K562 (cell line): ENCODE measurements around the gene DDAH1. TPM values are rescaled to one million over a fixed set of nuclear protein-coding genes. Genes with fewer than 3 reads are reported as not detected.

Experiments used
- ATAC-seq: fragments of 200-7000 bp; cut with Tn5 transposase; 3 replicates; pipeline ENCODE4 v1.9.1; 2020; ENCODE audit warnings: moderate library complexity
- BruUV-seq: library from RNA; stranded (reverse); fragments of 400-500 nt; replicated peaks from 2 replicates; lab custom pipeline; 2021; lab: Mats Ljungman, UMichigan
- CTCF ChIA-PET: fragments of 300-600 bp; formaldehyde crosslinking; extraction: SDS; loops from one replicate; lab custom pipeline; 2021; ENCODE audit warnings: low intra/inter-chr PET ratio; lab: Yijun Ruan, JAX
- POLR2A ChIA-PET: fragments of 300-600, 350-650 bp; sonication (Branson Sonifier 250); formaldehyde crosslinking; extraction: SDS; loops from one replicate; lab custom pipeline; 2021; ENCODE audit warnings: antibody characterized with exemption, inconsistent platforms; lab: Yijun Ruan, JAX
- DNase-seq, 4 experiments: peaks; one replicate each; pipeline versions ENCODE4 v3.0.0 to v3.0.0-alpha.2; 2011 to 2018; ENCODE audit warnings: low spot score in 3 of 4, mixed read lengths in 3 of 4; ENCODE audit errors: extremely low read depth in 1 of 4
- FAIRE-seq: peaks from 2 replicates; lab custom pipeline; 2011; peaks lifted over from hg19 to GRCh38; lab: Jason Lieb, UNC
- H2AFZ ChIP-seq: 2 replicates; pipeline ENCODE4 v1.6.0; 2011; ENCODE audit warnings: low read depth, low read length, control low read depth, inconsistent platforms
- H3K27ac ChIP-seq: fragments of 200-600 bp; 3 replicates; pipeline ENCODE4 v1.8.0; 2011; ENCODE audit warnings: low read depth, mild to moderate bottlenecking, control low read depth, inconsistent platforms, low read length, moderate library complexity, mixed read lengths; ENCODE audit errors: extremely low read depth
- H3K27me3 ChIP-seq, 2 experiments: fragments of 300-600 bp in 1 of 2; 2 replicates in 1 of 2; 3 replicates in 1 of 2; pipeline versions ENCODE4 v1.6.0 to v1.8.0; 2011; ENCODE audit warnings: inconsistent platforms in 2 of 2, low read length in 2 of 2, mild to moderate bottlenecking in 1 of 2, mixed read lengths in 1 of 2, moderate library complexity in 1 of 2; ENCODE audit not compliant: control insufficient read depth in 2 of 2, insufficient read depth in 2 of 2
- H3K36me3 ChIP-seq: fragments of 300-600 bp; 3 replicates; pipeline ENCODE4 v1.8.0; 2011; ENCODE audit warnings: mild to moderate bottlenecking, low read length, inconsistent platforms; ENCODE audit not compliant: control insufficient read depth, insufficient read depth
- H3K4me1 ChIP-seq, 2 experiments: fragments of 200-600 bp in 1 of 2; replicated peaks in 1 of 2; 2 replicates in 1 of 2; 3 replicates in 1 of 2; pipeline versions ENCODE4 v1.5.1 to v1.8.0; 2011; ENCODE audit warnings: inconsistent platforms in 2 of 2, low read length in 2 of 2, mild to moderate bottlenecking in 1 of 2, mixed read lengths in 1 of 2, moderate library complexity in 1 of 2; ENCODE audit not compliant: control insufficient read depth in 2 of 2, insufficient read depth in 2 of 2
- H3K4me2 ChIP-seq: 2 replicates; pipeline ENCODE4 v1.6.1; 2011; ENCODE audit warnings: low read length, control low read depth, inconsistent platforms, mixed read lengths; ENCODE audit not compliant: insufficient read depth
- H3K4me3 ChIP-seq: fragments of 200-600 bp; sonication (generic), shearing (Covaris generic); 2 replicates; pipeline ENCODE4 v1.5.1; 2016; ENCODE audit warnings: control low read depth, inconsistent platforms
- H3K79me2 ChIP-seq: fragments of 200-600 bp; 3 replicates; pipeline ENCODE4 v1.8.0; 2011; ENCODE audit warnings: low read length, inconsistent platforms; ENCODE audit not compliant: control insufficient read depth, insufficient read depth
- H3K9ac ChIP-seq, 2 experiments: 2 replicates each; pipeline versions ENCODE4 v1.6.0 to v1.6.1; 2011; ENCODE audit warnings: low read depth in 2 of 2, low read length in 2 of 2, control low read depth in 1 of 2, inconsistent platforms in 1 of 2, mild to moderate bottlenecking in 1 of 2, mixed read lengths in 1 of 2; ENCODE audit not compliant: insufficient read depth in 1 of 2
- H3K9me1 ChIP-seq: one replicate; pipeline ENCODE4 v1.6.0; 2011; ENCODE audit warnings: inconsistent platforms, mild to moderate bottlenecking, low read length, moderate library complexity; ENCODE audit not compliant: control insufficient read depth, insufficient read depth
- H3K9me3 ChIP-seq: replicated peaks from 2 replicates; pipeline ENCODE4 v1.5.1; 2011; ENCODE audit warnings: low read depth, low read length, inconsistent platforms; ENCODE audit not compliant: control insufficient read depth, insufficient read depth
- H4K20me1 ChIP-seq: replicated peaks from 2 replicates; pipeline ENCODE4 v1.6.1; 2011; ENCODE audit warnings: low read length, inconsistent platforms, mixed read lengths; ENCODE audit not compliant: control insufficient read depth, insufficient read depth
- ARID2 ChIP-seq: fragments of 450-650 bp; IDR thresholded peaks from 2 replicates; pipeline ENCODE4 v1.6.1; 2017; ENCODE audit warnings: antibody characterized with exemption, mild to moderate bottlenecking
- BRD4 ChIP-seq: fragments of 200-600 bp; sonication (generic); IDR thresholded peaks from 2 replicates; pipeline ENCODE4 v1.6.1; 2017; ENCODE audit warnings: inconsistent platforms
- CEBPZ ChIP-seq: fragments of 150-350 bp; IDR thresholded peaks from 2 replicates; pipeline ENCODE4 v1.6.1; 2014; ENCODE audit warnings: low read depth, mild to moderate bottlenecking, low read length, borderline replicate concordance
- CTCF ChIP-seq, 3 experiments: IDR thresholded peaks in 2 of 3; conservative IDR thresholded peaks in 1 of 3; 2 replicates each; pipeline ENCODE4 v1.5.1; 2011 to 2012; ENCODE audit warnings: low read length in 3 of 3, mild to moderate bottlenecking in 3 of 3, control low read depth in 2 of 3, improper control_type of control experiment in 1 of 3, inconsistent platforms in 1 of 3, low read depth in 1 of 3, mixed read lengths in 1 of 3, moderate library complexity in 1 of 3; ENCODE audit not compliant: insufficient read depth in 2 of 3
- ETV6 ChIP-seq, 3 experiments: fragments of 150-350 bp in 1 of 3; sonication (generic) in 1 of 3; formaldehyde crosslinking in 1 of 3; IDR thresholded peaks; 2 replicates each; pipeline versions ENCODE4 v1.6.1 to v1.8.0; 2014 to 2022; ENCODE audit warnings: borderline replicate concordance in 2 of 3, low read depth in 2 of 3, antibody characterized with exemption in 1 of 3, low read length in 1 of 3, mild to moderate bottlenecking in 1 of 3, missing genetic modification reagents in 1 of 3
- OTX1 ChIP-seq: fragments of 450-650 bp; formaldehyde crosslinking; IDR thresholded peaks from 2 replicates; pipeline ENCODE4 v1.4.0; 2022; ENCODE audit warnings: mild to moderate bottlenecking
- TAF15 ChIP-seq: fragments of 200-400 bp; formaldehyde crosslinking; IDR thresholded peaks from 2 replicates; pipeline ENCODE4 v1.6.1; 2017; ENCODE audit warnings: mild to moderate bottlenecking, low read depth, low read length, moderate library complexity
- ZNF75A ChIP-seq: fragments of 450-650 bp; formaldehyde crosslinking; IDR thresholded peaks from 2 replicates; pipeline ENCODE4 v1.4.0; 2020; ENCODE audit warnings: mild to moderate bottlenecking
- WGBS: fragments of 100-300 bp; shearing (Covaris generic); methylation state at CpG from one replicate; pipeline ENCODE4 v1.1.6; 2016; ENCODE audit warnings: low coverage, mixed read lengths; ENCODE audit not compliant: insufficient coverage; ENCODE audit errors: missing lambda C conversion rate; 5-methylcytosine and 5-hydroxymethylcytosine counted together
- in situ Hi-C: fragments of 300-500 bp; cut with MboI; formaldehyde crosslinking; loops from 4 replicates; pipeline ENCODE4 v1.15.0; 2018; ENCODE audit warnings: inconsistent platforms, mixed read lengths
- intact Hi-C: fragments of 100-400 bp; cut with micrococcal nuclease; formaldehyde crosslinking; loops from 2 replicates; pipeline ENCODE4 v1.14.2; 2022
- polyA plus RNA-seq, 8 experiments: library from polyadenylated mRNA; depleted of rRNA in 4 of 8; stranded (reverse) in 5 of 8; unstranded in 3 of 8; fragments of >200 nt; fragmentation: Nextera tagmentation in 2 of 8; fragmentation: Illumina TruSeq in 1 of 8; extraction: Ambion mirVana in 2 of 8; extraction: Trizol in 1 of 8; gene quantifications; 2 replicates each; pipeline versions ENCODE4 v1.2.1 to v1.2.3, GENCODE V29; 2011 to 2014; ENCODE audit warnings: inconsistent platforms in 1 of 8, missing spikeins in 1 of 8
- total RNA-seq, 7 experiments: library from RNA; depleted of rRNA in 6 of 7; stranded (reverse); fragments of >200 nt in 6 of 7; fragmentation: Illumina TruSeq in 2 of 7; extraction: Trizol in 2 of 7; gene quantifications; 2 replicates each; pipeline versions ENCODE4 v1.2.1 to v1.2.3, GENCODE V29; 2011 to 2021; ENCODE audit warnings: low replicate concordance in 1 of 7

DDAH1 gene
- total and polyA plus RNA-seq, 9 of the 15 experiments (the other 6 are each of a cell fraction or from before 2014, with no cell fraction given), result 0.04 to 0.24 (median 0.10) TPM

- no peaks in the 10 kb centered on the region for H3K9me1 ChIP-seq
- no peak overlapping the region for H3K9ac ChIP-seq
- intact Hi-C loops (no loop called here), in situ Hi-C loops (no loop called here)
- H3K27me3 ChIP-seq, result no peaks in the 10 kb centered on the region
- no TSS peak for BruUV-seq
- H2AFZ ChIP-seq, result no peak overlapping the region
- H3K4me1 ChIP-seq, result no peaks in the 10 kb centered on the region
- CTCF ChIA-PET, result no interaction called here
- DNase-seq (peak in 3 of 4 experiments; percentile 10 to 23 (median 13)), ATAC-seq (peak; percentile 69), FAIRE-seq (no peak)
- H3K27ac ChIP-seq, result no peak overlapping the region
- H3K9me3 ChIP-seq, result no peaks in the 10 kb centered on the region
- no peak overlapping the region for H3K4me2 ChIP-seq
- no peaks in the 10 kb centered on the region for H4K20me1 ChIP-seq
- no peaks in the 10 kb centered on the region for H3K36me3 ChIP-seq
- POLR2A ChIA-PET, result no interaction called here
- H3K4me3 ChIP-seq, result no peak overlapping the region
- no peaks in the 10 kb centered on the region for H3K79me2 ChIP-seq
- WGBS, result 0% methylated on average over 3 of the region's 3 CpGs
- TF ChIP-seq CTCF (IDR thresholded peaks at IDR 0.05 in 2 of 3, conservative IDR thresholded peaks at IDR 0.05 in 1 of 3; ENCODE audit: insufficient read depth in 2 of 3, low read depth in 1 of 3, low read length in 3 of 3) (0 out of 6 replicates have a peak, but pooled peaks have one; percentile 21 to 33 (median 30)), ZNF75A (CRISPR knock-in tag) (no peak)
Measured at GRCh38 chr1:85502625-85503083, 37.7 kb upstream of the DDAH1 start.

GRCh38 chr1:85502171-85502570 is 37.2 kb upstream of the DDAH1 start:
- no peak overlapping the region for H3K9ac ChIP-seq
- no peak overlapping the region for H3K4me2 ChIP-seq
- no peak overlapping the region for H2AFZ ChIP-seq
- in situ Hi-C loops (no loop called here), intact Hi-C loops (no loop called here)
- no peaks in the 10 kb centered on the region for H4K20me1 ChIP-seq
- H3K4me1 ChIP-seq, result no peaks in the 10 kb centered on the region
- no peaks in the 10 kb centered on the region for H3K9me3 ChIP-seq
- BruUV-seq, result no TSS peak
- WGBS, result 0% methylated on average over 4 of the region's 4 CpGs
- no peak for DNase-seq
- no peak for FAIRE-seq
- H3K4me3 ChIP-seq, result no peak overlapping the region
- CTCF ChIA-PET, result no interaction called here
- no peaks in the 10 kb centered on the region for H3K9me1 ChIP-seq
- POLR2A ChIA-PET, result no interaction called here
- no peak for ATAC-seq
- no peaks in the 10 kb centered on the region for H3K27me3 ChIP-seq
- H3K36me3 ChIP-seq, result no peaks in the 10 kb centered on the region
- no peaks in the 10 kb centered on the region for H3K79me2 ChIP-seq
- no peak overlapping the region for H3K27ac ChIP-seq
- TF ChIP-seq ARID2, result no peak
- no peak for TF ChIP-seq TAF15
- TF ChIP-seq CEBPZ, result no peak
- TF ChIP-seq ETV6 (IDR thresholded peaks at IDR 0.05; ENCODE audit: borderline replicate concordance in 1 of 2, low read depth in 2 of 2, low read length in 1 of 2), result no peak
- TF ChIP-seq ETV6 (CRISPR knock-in tag; IDR thresholded peaks at IDR 0.05; ENCODE audit: borderline replicate concordance), result no peak
- TF ChIP-seq OTX1 (CRISPR knock-in tag), result no peak
- TF ChIP-seq BRD4, result no peak
